ENCODE results near the gene GNAI2.

GNAI2 gene

DNA sequence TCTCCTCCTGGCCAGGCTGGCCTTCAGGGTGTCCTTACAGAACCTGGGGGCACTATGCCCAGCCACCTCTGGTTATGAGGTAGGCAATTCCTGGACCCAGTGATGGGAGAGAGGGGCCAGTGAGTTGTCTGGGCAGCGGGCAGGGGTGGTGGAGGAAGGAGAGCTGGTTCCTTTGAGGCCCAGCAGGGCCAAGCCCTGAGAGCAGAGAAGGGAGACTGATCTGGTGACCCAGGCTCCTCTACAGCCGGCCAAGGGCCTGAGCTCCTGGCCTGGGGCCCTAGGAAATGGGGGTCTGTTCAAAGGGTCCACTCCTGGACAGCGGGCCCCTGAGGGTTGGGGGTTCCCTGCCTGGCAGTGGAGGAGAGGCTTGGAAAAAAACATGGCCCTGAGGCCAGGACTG, 23.0 kb upstream of the GNAI2 start:
- Mint-ChIP-seq H3K4me3 (no peak overlapping the region), H3K4me1 (peaks cover 6% of the 10 kb centered on the region), H3K27ac (no peak overlapping the region), H3K27me3 (ENCODE audit: low read depth) (peaks cover 1% of the 10 kb centered on the region), H3K36me3 (ENCODE audit: low read depth) (no peaks in the 10 kb centered on the region), H3K9me3 (no peaks in the 10 kb centered on the region)
- TF ChIP-seq CTCF (IDR thresholded peaks at IDR 0.05; ENCODE audit: unreplicated experiment in 3 of 3) = no peak

DNA sequence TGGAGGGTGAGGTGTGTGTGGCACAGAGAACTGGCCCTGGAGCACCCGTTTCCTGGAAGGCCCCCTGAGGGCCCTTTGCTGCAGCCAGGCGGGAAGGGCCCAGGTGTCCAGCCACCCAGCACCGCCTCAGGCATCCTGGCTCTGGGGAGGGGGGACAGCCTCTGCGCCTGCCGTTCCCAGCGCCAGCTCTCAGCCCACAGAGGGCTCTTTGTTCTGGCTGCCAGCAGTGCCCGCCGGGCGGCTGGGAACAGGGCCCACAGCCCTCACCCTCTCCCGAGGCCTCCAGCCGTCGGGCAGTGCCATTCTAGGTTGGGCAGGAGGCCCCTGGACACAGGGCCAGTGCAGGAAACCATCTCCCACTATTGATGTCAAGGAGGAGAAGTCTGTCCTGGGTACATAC, 22.6 kb upstream of the GNAI2 start:
- Mint-ChIP-seq H3K9me3 (no peaks in the 10 kb centered on the region), H3K4me3 (no peak overlapping the region), H3K27me3 (ENCODE audit: low read depth) (no peaks in the 10 kb centered on the region), H3K27ac (no peak overlapping the region), H3K4me1 (peaks cover 4% of the 10 kb centered on the region), H3K36me3 (ENCODE audit: low read depth) (no peaks in the 10 kb centered on the region)
- TF ChIP-seq CTCF (IDR thresholded peaks at IDR 0.05; ENCODE audit: unreplicated experiment in 3 of 3) = no peak

GRCh38 chr3:50214824-50215223, 21.2 kb upstream of the GNAI2 start:
- Mint-ChIP-seq H3K4me1 (peaks cover 8% of the 10 kb centered on the region), H3K36me3 (ENCODE audit: low read depth) (no peaks in the 10 kb centered on the region), H3K27me3 (ENCODE audit: low read depth) (peaks cover 4% of the 10 kb centered on the region), H3K4me3 (no peak overlapping the region), H3K27ac (no peak overlapping the region), H3K9me3 (no peaks in the 10 kb centered on the region)
- TF ChIP-seq CTCF (IDR thresholded peaks at IDR 0.05; ENCODE audit: unreplicated experiment in 3 of 3) = no peak

- Mint-ChIP-seq H3K27me3 (ENCODE audit: low read depth) (peaks cover 4% of the 10 kb centered on the region), H3K9me3 (no peaks in the 10 kb centered on the region), H3K4me3 (no peak overlapping the region), H3K36me3 (ENCODE audit: low read depth) (no peaks in the 10 kb centered on the region), H3K4me1 (peaks cover 15% of the 10 kb centered on the region), H3K27ac (no peak overlapping the region)
- TF ChIP-seq CTCF (IDR thresholded peaks at IDR 0.05; ENCODE audit: unreplicated experiment in 3 of 3) = no peak
Measured at GRCh38 chr3:50215529-50215928, 20.5 kb upstream of the GNAI2 start.

DNA sequence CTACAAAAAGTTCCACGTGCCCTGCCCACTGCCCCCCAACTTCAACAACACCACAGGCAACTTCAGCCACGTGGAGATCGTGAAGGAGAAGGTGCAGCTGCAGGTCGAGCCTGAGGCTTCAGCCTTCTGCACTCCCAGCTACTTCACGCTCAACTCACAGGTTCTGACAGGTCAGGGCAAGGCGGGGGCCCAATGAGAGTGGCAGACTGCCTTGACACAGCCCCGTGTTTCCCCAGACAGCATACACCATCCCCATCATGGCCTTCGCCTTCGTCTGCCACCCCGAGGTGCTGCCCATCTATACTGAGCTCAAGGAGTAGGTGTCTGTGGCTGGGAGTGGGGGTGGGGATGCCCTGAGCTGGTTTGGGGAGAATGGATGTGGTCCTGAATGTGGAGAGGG, 18.3 kb upstream of the GNAI2 start:
- Mint-ChIP-seq H3K27ac (no peak overlapping the region), H3K4me1 (peaks cover 15% of the 10 kb centered on the region), H3K4me3 (no peak overlapping the region), H3K27me3 (ENCODE audit: low read depth) (peaks cover 4% of the 10 kb centered on the region), H3K9me3 (no peaks in the 10 kb centered on the region), H3K36me3 (ENCODE audit: low read depth) (no peaks in the 10 kb centered on the region)
- no peak for TF ChIP-seq CTCF (IDR thresholded peaks at IDR 0.05; ENCODE audit: unreplicated experiment in 3 of 3)

GRCh38 chr3:50218448-50218847, 17.6 kb upstream of the GNAI2 start:
- Mint-ChIP-seq H3K27me3 (ENCODE audit: low read depth) (peaks cover 7% of the 10 kb centered on the region), H3K4me3 (no peak overlapping the region), H3K4me1 (peaks cover 15% of the 10 kb centered on the region), H3K36me3 (ENCODE audit: low read depth) (no peaks in the 10 kb centered on the region), H3K27ac (no peak overlapping the region), H3K9me3 (no peaks in the 10 kb centered on the region)
- TF ChIP-seq CTCF (IDR thresholded peaks at IDR 0.05; ENCODE audit: unreplicated experiment in 3 of 3) = no peak

Data from nephron (organoid).